Prostate gland (tissue), 2 donors: Measurements from ENCODE around the gene MEIOSIN.

Source experiments
- CTCF ChIP-seq, 4 experiments: fragments of 200-600 bp in 2 of 4; fragments of 450-650 bp in 2 of 4; sonication (generic) in 2 of 4; IDR thresholded peaks; 1 replicate in 3 of 4; 2 replicates in 1 of 4; pipeline ENCODE4 v1.5.1; 2016 to 2019; ENCODE audit warnings: antibody characterized with exemption in 4 of 4, mild to moderate bottlenecking in 2 of 4, moderate library complexity in 2 of 4
- POLR2A ChIP-seq: fragments of 450-650 bp; IDR thresholded peaks from one replicate; pipeline ENCODE4 v1.6.1; 2016; ENCODE audit warnings: antibody characterized with exemption, mild to moderate bottlenecking
- POLR2AphosphoS5 ChIP-seq: sonication (generic); formaldehyde crosslinking; IDR thresholded peaks from one replicate; pipeline ENCODE4 v1.6.1; 2017; ENCODE audit warnings: antibody characterized with exemption

- TF ChIP-seq CTCF (IDR thresholded peaks at IDR 0.05) (peak; percentile 95 to 98 (median 96)), POLR2A (peak; percentile 68), POLR2AphosphoS5 (peak; percentile 90)
Observed at GRCh38 chr19:45770192-45771101, 37.2 kb downstream of the MEIOSIN start.
